Measurements from ENCODE around the gene PCNX1.

Gene PCNX1

GRCh38 chr14:70995671-70996070, 88.4 kb downstream of the PCNX1 start:
- H3K9ac ChIP-seq (ENCODE audit: insufficient read length): no peak overlapping the region
- H3K9me3 ChIP-seq (ENCODE audit: low read depth, low read length): no peaks in the 10 kb centered on the region
- H3K27ac ChIP-seq: peak overlapping the region; percentile 49; the same call in 1 of the 2 replicates
- DNase-seq (ENCODE audit: low read depth, low spot score): no peak
- peaks cover 13% of the 10 kb centered on the region; the same call in 1 of the 2 replicates for H3K36me3 ChIP-seq (ENCODE audit: insufficient read depth, low read length)
- no peak for TF ChIP-seq FOXP2 (optimal IDR thresholded peaks at IDR 0.05; ENCODE audit: control extremely low read depth, extremely low read length, insufficient read depth)
- TF ChIP-seq POLR2AphosphoS5 (IDR thresholded peaks at IDR 0.05; ENCODE audit: borderline replicate concordance, low read depth, low read length): no peak
- no peak for TF ChIP-seq EZH2 (IDR thresholded peaks at IDR 0.05)
- no peak overlapping the region for H3K4me3 ChIP-seq

GRCh38 chr14:70999117-70999516, 91.9 kb downstream of the PCNX1 start:
- H3K27ac ChIP-seq: peak overlapping the region; percentile 64
- no peak overlapping the region for H3K9ac ChIP-seq (ENCODE audit: insufficient read length)
- no peak overlapping the region for H3K4me3 ChIP-seq
- TF ChIP-seq FOXP2 (optimal IDR thresholded peaks at IDR 0.05; ENCODE audit: control extremely low read depth, extremely low read length, insufficient read depth) (no peak), EZH2 (IDR thresholded peaks at IDR 0.05) (no peak), POLR2AphosphoS5 (IDR thresholded peaks at IDR 0.05; ENCODE audit: borderline replicate concordance, low read depth, low read length) (no peak)
- no peaks in the 10 kb centered on the region for H3K9me3 ChIP-seq (ENCODE audit: low read depth, low read length)
- DNase-seq (ENCODE audit: low read depth, low spot score): no peak
- peaks cover 24% of the 10 kb centered on the region for H3K36me3 ChIP-seq (ENCODE audit: insufficient read depth, low read length)

- DNase-seq (ENCODE audit: low read depth, low spot score): no peak
- Histone ChIP-seq H3K4me3 (no peak overlapping the region), H3K9ac (ENCODE audit: insufficient read length) (no peak overlapping the region), H3K27ac (no peak overlapping the region), H3K9me3 (ENCODE audit: low read depth, low read length) (no peaks in the 10 kb centered on the region), H3K36me3 (ENCODE audit: insufficient read depth, low read length) (peaks cover 32% of the 10 kb centered on the region)
- TF ChIP-seq POLR2AphosphoS5 (IDR thresholded peaks at IDR 0.05; ENCODE audit: borderline replicate concordance, low read depth, low read length) (no peak), EZH2 (IDR thresholded peaks at IDR 0.05) (no peak), FOXP2 (optimal IDR thresholded peaks at IDR 0.05; ENCODE audit: control extremely low read depth, extremely low read length, insufficient read depth) (no peak)
These were observed 92.8 kb downstream of the PCNX1 start for GRCh38 chr14:71000091-71000490.

GRCh38 chr14:71001742-71002141, 94.5 kb downstream of the PCNX1 start:
- peaks cover 26% of the 10 kb centered on the region for H3K36me3 ChIP-seq (ENCODE audit: insufficient read depth, low read length)

GRCh38 chr14:71003156-71003555, 95.9 kb downstream of the PCNX1 start:
- H3K9me3 ChIP-seq (ENCODE audit: low read depth, low read length): no peaks in the 10 kb centered on the region
- H3K36me3 ChIP-seq (ENCODE audit: insufficient read depth, low read length): peaks cover 25% of the 10 kb centered on the region
- H3K27ac ChIP-seq: peak overlapping the region; percentile 80; the same call in 1 of the 2 replicates
- no peak for DNase-seq (ENCODE audit: low read depth, low spot score)
- no peak overlapping the region for H3K4me3 ChIP-seq
- no peak overlapping the region for H3K9ac ChIP-seq (ENCODE audit: insufficient read length)
- TF ChIP-seq POLR2AphosphoS5 (IDR thresholded peaks at IDR 0.05; ENCODE audit: borderline replicate concordance, low read depth, low read length) (no peak), FOXP2 (optimal IDR thresholded peaks at IDR 0.05; ENCODE audit: control extremely low read depth, extremely low read length, insufficient read depth) (no peak), EZH2 (IDR thresholded peaks at IDR 0.05) (no peak)

More at GRCh38 chr14:71001742-71002141, 94.5 kb downstream of the PCNX1 start:
- no peak for DNase-seq (ENCODE audit: low read depth, low spot score)
- H3K9ac ChIP-seq (ENCODE audit: insufficient read length): no peak overlapping the region
- peak overlapping the region; percentile 19; the same call in 1 of the 2 replicates for H3K27ac ChIP-seq
- TF ChIP-seq EZH2 (IDR thresholded peaks at IDR 0.05) (no peak), FOXP2 (optimal IDR thresholded peaks at IDR 0.05; ENCODE audit: control extremely low read depth, extremely low read length, insufficient read depth) (no peak), POLR2AphosphoS5 (IDR thresholded peaks at IDR 0.05; ENCODE audit: borderline replicate concordance, low read depth, low read length) (no peak)
- no peaks in the 10 kb centered on the region for H3K9me3 ChIP-seq (ENCODE audit: low read depth, low read length)
- H3K4me3 ChIP-seq: no peak overlapping the region

GRCh38 chr14:71004481-71004880, 97.2 kb downstream of the PCNX1 start:
- Histone ChIP-seq H3K4me3 (no peak overlapping the region), H3K9ac (ENCODE audit: insufficient read length) (no peak overlapping the region), H3K27ac (no peak overlapping the region), H3K9me3 (ENCODE audit: low read depth, low read length) (no peaks in the 10 kb centered on the region), H3K36me3 (ENCODE audit: insufficient read depth, low read length) (peaks cover 26% of the 10 kb centered on the region)
- no peak for DNase-seq (ENCODE audit: low read depth, low spot score)
- TF ChIP-seq EZH2 (IDR thresholded peaks at IDR 0.05): no peak
- no peak for TF ChIP-seq FOXP2 (optimal IDR thresholded peaks at IDR 0.05; ENCODE audit: control extremely low read depth, extremely low read length, insufficient read depth)
- no peak for TF ChIP-seq POLR2AphosphoS5 (IDR thresholded peaks at IDR 0.05; ENCODE audit: borderline replicate concordance, low read depth, low read length)

- no peak for DNase-seq (ENCODE audit: low read depth, low spot score)
- H3K27ac ChIP-seq: no peak overlapping the region
- TF ChIP-seq EZH2 (IDR thresholded peaks at IDR 0.05) (no peak), FOXP2 (optimal IDR thresholded peaks at IDR 0.05; ENCODE audit: control extremely low read depth, extremely low read length, insufficient read depth) (no peak), POLR2AphosphoS5 (IDR thresholded peaks at IDR 0.05; ENCODE audit: borderline replicate concordance, low read depth, low read length) (no peak)
These were observed 97.8 kb downstream of the PCNX1 start for GRCh38 chr14:71005076-71005475.

GRCh38 chr14:71006200-71006563, 98.9 kb downstream of the PCNX1 start:
- TF ChIP-seq EZH2 (IDR thresholded peaks at IDR 0.05): no peak
- DNase-seq (ENCODE audit: low read depth, low spot score): no peak

More at GRCh38 chr14:71005076-71005475, 97.8 kb downstream of the PCNX1 start:
- Histone ChIP-seq H3K9ac (ENCODE audit: insufficient read length) (no peak overlapping the region), H3K9me3 (ENCODE audit: low read depth, low read length) (no peaks in the 10 kb centered on the region), H3K36me3 (ENCODE audit: insufficient read depth, low read length) (peaks cover 26% of the 10 kb centered on the region), H3K4me3 (no peak overlapping the region)

GRCh38 chr14:71011479-71011878, 104.2 kb downstream of the PCNX1 start:
- H3K4me3 ChIP-seq: no peak overlapping the region
- H3K9ac ChIP-seq (ENCODE audit: insufficient read length): no peak overlapping the region
- TF ChIP-seq FOXP2 (optimal IDR thresholded peaks at IDR 0.05; ENCODE audit: control extremely low read depth, extremely low read length, insufficient read depth): no peak
- no peak for TF ChIP-seq POLR2AphosphoS5 (IDR thresholded peaks at IDR 0.05; ENCODE audit: borderline replicate concordance, low read depth, low read length)
- no peak for TF ChIP-seq EZH2 (IDR thresholded peaks at IDR 0.05)
- no peaks in the 10 kb centered on the region for H3K9me3 ChIP-seq (ENCODE audit: low read depth, low read length)
- H3K36me3 ChIP-seq (ENCODE audit: insufficient read depth, low read length): peaks cover 15% of the 10 kb centered on the region
- DNase-seq (ENCODE audit: low read depth, low spot score): no peak
- no peak overlapping the region for H3K27ac ChIP-seq

More at GRCh38 chr14:71006200-71006563, 98.9 kb downstream of the PCNX1 start:
- Histone ChIP-seq H3K36me3 (ENCODE audit: insufficient read depth, low read length) (peaks cover 26% of the 10 kb centered on the region), H3K9ac (ENCODE audit: insufficient read length) (peak overlapping the region; percentile 28), H3K27ac (peak overlapping the region; percentile 70), H3K4me3 (no peak overlapping the region), H3K9me3 (ENCODE audit: low read depth, low read length) (no peaks in the 10 kb centered on the region)

All from SK-N-MC (cell line).